Esophagus mucosa (tissue), 1 donor: Measurements from ENCODE around the gene MRPL44. TPM values are rescaled to one million over a fixed set of nuclear protein-coding genes. Genes with fewer than 3 reads are reported as not detected.

ENCODE experiments used
- ATAC-seq: fragments of 200-7000 bp; cut with Tn5 transposase; one replicate; pipeline ENCODE4 v1.9.1; 2020
- total RNA-seq: library from RNA; stranded (reverse); gene quantifications from one replicate; pipeline ENCODE4 v1.2.4, GENCODE V29; 2023
- donor health status: DM: yes; HTN: yes; CAD: no.

The MRPL44 gene
- total RNA-seq, 1 donor from 2014 or later: 18.4 TPM

GRCh38 chr2:224009605-224010315 lies 52.5 kb downstream of the MRPL44 start:
- no peak for ATAC-seq

GRCh38 chr2:224011837-224012236 lies 54.6 kb downstream of the MRPL44 start:
- ATAC-seq: no peak

GRCh38 chr2:224014336-224014735 lies 57.1 kb downstream of the MRPL44 start:
- ATAC-seq: no peak

- ATAC-seq: peak; percentile 64
These were observed 59.7 kb downstream of the MRPL44 start for GRCh38 chr2:224016963-224017362.

Other genes starting within 250 kb of the MRPL44 start
- gene AP1S3, start 119.9 kb upstream of the MRPL44 start, total RNA-seq: 20.8 TPM
- gene WDFY1, start 12.1 kb upstream of the MRPL44 start, total RNA-seq: 24.9 TPM
- gene SERPINE2, start 81.8 kb downstream of the MRPL44 start, total RNA-seq: 63.7 TPM